ENCODE data around the gene RUVBL1. TPM values are rescaled to one million over a fixed set of nuclear protein-coding genes. Genes with fewer than 3 reads are reported as not detected.
A peak's percentile ranks its signal among the peaks of the same experiment; 100 is the strongest.

The RUVBL1 gene
- total and polyA plus RNA-seq, 2 experiments from 2014 or later = 83.1 to 95.2 TPM

GRCh38 chr3:128056258-128056657 is 67.4 kb downstream of the RUVBL1 start:
- Histone ChIP-seq H3K27me3 (no peaks in the 10 kb centered on the region), H3K36me3 (peaks cover 50% of the 10 kb centered on the region), H3K4me3 (no peak overlapping the region), H3K27ac (no peak overlapping the region), H3K9me3 (ENCODE audit: low read depth) (no peaks in the 10 kb centered on the region), H3K4me1 (ENCODE audit: low read depth) (peaks cover 12% of the 10 kb centered on the region)
- DNase-seq (ENCODE audit: low read depth in 1 of 2, low spot score in 1 of 2) = no peak
- TF ChIP-seq CTCF (IDR thresholded peaks at IDR 0.05; ENCODE audit: low read depth, low read length) = no peak

GRCh38 chr3:128054367-128054766 is 69.2 kb downstream of the RUVBL1 start:
- peaks cover 12% of the 10 kb centered on the region for H3K4me1 ChIP-seq (ENCODE audit: low read depth)
- H3K4me3 ChIP-seq = no peak overlapping the region
- peaks cover 31% of the 10 kb centered on the region for H3K36me3 ChIP-seq
- H3K27ac ChIP-seq = no peak overlapping the region
- no peaks in the 10 kb centered on the region for H3K9me3 ChIP-seq (ENCODE audit: low read depth)
- TF ChIP-seq CTCF (IDR thresholded peaks at IDR 0.05; ENCODE audit: low read depth, low read length) = no peak
- no peaks in the 10 kb centered on the region for H3K27me3 ChIP-seq
- peak in 1 of 2 donors; percentile 34 for DNase-seq (ENCODE audit: low read depth in 1 of 2, low spot score in 1 of 2)

- peaks cover 25% of the 10 kb centered on the region for H3K36me3 ChIP-seq
- H3K4me1 ChIP-seq (ENCODE audit: low read depth) = peaks cover 12% of the 10 kb centered on the region
- H3K4me3 ChIP-seq = peak overlapping the region; percentile 86
- no peaks in the 10 kb centered on the region for H3K9me3 ChIP-seq (ENCODE audit: low read depth)
- TF ChIP-seq CTCF (IDR thresholded peaks at IDR 0.05; ENCODE audit: low read depth, low read length) = no peak
- no peak for DNase-seq (ENCODE audit: low read depth in 1 of 2, low spot score in 1 of 2)
- H3K27ac ChIP-seq = peak overlapping the region; percentile 91
- H3K27me3 ChIP-seq = peaks cover 3% of the 10 kb centered on the region
Measured at GRCh38 chr3:128053614-128054013, 70.0 kb downstream of the RUVBL1 start.

- H3K4me3 ChIP-seq = peak overlapping the region; percentile 86
- peak overlapping the region; percentile 91 for H3K27ac ChIP-seq
- H3K27me3 ChIP-seq = peaks cover 10% of the 10 kb centered on the region
- DNase-seq (ENCODE audit: low read depth in 1 of 2, low spot score in 1 of 2) = peak in 1 of 2 donors; percentile 19
- H3K4me1 ChIP-seq (ENCODE audit: low read depth) = peaks cover 12% of the 10 kb centered on the region
- no peak for TF ChIP-seq CTCF (IDR thresholded peaks at IDR 0.05; ENCODE audit: low read depth, low read length)
- H3K36me3 ChIP-seq = peaks cover 21% of the 10 kb centered on the region
- H3K9me3 ChIP-seq (ENCODE audit: low read depth) = no peaks in the 10 kb centered on the region
Measured at GRCh38 chr3:128052595-128053351, 70.8 kb downstream of the RUVBL1 start.

- no peak for TF ChIP-seq CTCF (IDR thresholded peaks at IDR 0.05; ENCODE audit: low read depth, low read length)
- Histone ChIP-seq H3K36me3 (peaks cover 18% of the 10 kb centered on the region), H3K27me3 (peaks cover 16% of the 10 kb centered on the region), H3K9me3 (ENCODE audit: low read depth) (no peaks in the 10 kb centered on the region), H3K4me1 (ENCODE audit: low read depth) (peaks cover 12% of the 10 kb centered on the region), H3K27ac (peak within 1 kb of the TSS; percentile 91), H3K4me3 (peak within 1 kb of the TSS; percentile 86)
- peak; percentile 95 to 97 for DNase-seq (ENCODE audit: low read depth in 1 of 2, low spot score in 1 of 2)
Measured at GRCh38 chr3:128051837-128052594, 71.6 kb downstream of the RUVBL1 start, which contains the start of gene SEC61A1. Gene SEC61A1, plus strand, starts transcription at chr3:128052437. Its CDS starts 116 bp downstream, at chr3:128052553.

All from cardiac muscle cell (in vitro differentiated cells and primary cell).